Panc1 (cell line): ENCODE results near the gene TTLL11. TPM values are rescaled to one million over a fixed set of nuclear protein-coding genes. Genes with fewer than 3 reads are reported as not detected.

ENCODE experiments used
- ATAC-seq: fragments of 200-7000 bp; cut with Tn5 transposase; 2 replicates; pipeline ENCODE4 v1.9.1; 2020; ENCODE audit warnings: mild to moderate bottlenecking, moderate library complexity
- BruUV-seq: library from RNA; stranded (reverse); fragments of 400-500 nt; replicated peaks from 2 replicates; lab custom pipeline; 2021; lab: Mats Ljungman, UMichigan
- CTCF ChIA-PET: fragments of 300-600 bp; sonication (Branson Sonifier 250); formaldehyde crosslinking; loops from one replicate; lab custom pipeline; 2022; ENCODE audit warnings: antibody characterized with exemption; lab: Charles Lee
- POLR2A ChIA-PET: fragments of 300-600 bp; sonication (Branson Sonifier 250); formaldehyde crosslinking; loops from one replicate; lab custom pipeline; 2022; ENCODE audit warnings: antibody characterized with exemption; lab: Charles Lee
- DNase-seq: peaks from one replicate; pipeline ENCODE4 v3.0.0-alpha.2; 2010; ENCODE audit warnings: low read depth, low spot score
- H3K27ac ChIP-seq: 2 replicates; pipeline ENCODE4 v1.5.1; 2011; ENCODE audit warnings: mild to moderate bottlenecking, low read length, inconsistent platforms
- H3K27me3 ChIP-seq: fragments of 200-500 bp; sonication (Bioruptor generic); 2 replicates; pipeline ENCODE4 v1.6.0; 2014; ENCODE audit warnings: low read length, inconsistent platforms; ENCODE audit not compliant: control insufficient read depth, insufficient read depth
- H3K36me3 ChIP-seq: fragments of 200-500 bp; sonication (Bioruptor generic); 2 replicates; pipeline ENCODE4 v1.5.1; 2014; ENCODE audit warnings: inconsistent platforms, mild to moderate bottlenecking, low read length, moderate library complexity; ENCODE audit not compliant: control insufficient read depth, insufficient read depth
- H3K4me1 ChIP-seq: 2 replicates; pipeline ENCODE4 v1.5.1; 2011; ENCODE audit warnings: inconsistent platforms, mild to moderate bottlenecking, low read length, moderate library complexity; ENCODE audit not compliant: control insufficient read depth, insufficient read depth
- H3K4me3 ChIP-seq, 2 experiments: 2 replicates each; pipeline ENCODE4 v1.5.1; 2011 to 2012; ENCODE audit warnings: low read depth in 2 of 2, low read length in 2 of 2, mild to moderate bottlenecking in 2 of 2, inconsistent platforms in 1 of 2, moderate library complexity in 1 of 2
- H3K9me3 ChIP-seq: fragments of 200-500 bp; sonication (Bioruptor generic); 2 replicates; pipeline ENCODE4 v1.5.1; 2014; ENCODE audit warnings: low read depth, mild to moderate bottlenecking, inconsistent platforms, low read length, moderate library complexity; ENCODE audit not compliant: control insufficient read depth, insufficient read depth
- POLR2AphosphoS5 ChIP-seq: IDR thresholded peaks from 2 replicates; pipeline ENCODE4 v1.6.1; 2012; ENCODE audit warnings: mild to moderate bottlenecking, low read depth, low read length, moderate library complexity
- SIN3A ChIP-seq: IDR thresholded peaks from 2 replicates; pipeline ENCODE4 v1.6.1; 2012; ENCODE audit warnings: low read depth, mild to moderate bottlenecking, low read length, moderate library complexity, borderline replicate concordance; ENCODE audit not compliant: insufficient read depth
- TCF7L2 ChIP-seq: IDR thresholded peaks from 2 replicates; pipeline ENCODE4 v1.6.1; 2011; ENCODE audit warnings: mild to moderate bottlenecking, low read depth, low read length, inconsistent platforms
- in situ Hi-C: cut with HindIII; loops from 2 replicates; pipeline ENCODE4 v1.10.0; 2016; ENCODE audit warnings: low sequenced_read_pairs, low pct_unique_long_range_greater_than_20kb
- intact Hi-C: fragments of 100-400 bp; cut with micrococcal nuclease; formaldehyde crosslinking; loops from one replicate; pipeline ENCODE4 v1.10.0; 2022; ENCODE audit not compliant: unreplicated experiment
- total RNA-seq: library from RNA; stranded (reverse); gene quantifications from one replicate; pipeline ENCODE4 v1.2.1, GENCODE V29; 2021; ENCODE audit not compliant: unreplicated experiment
- TF ChIP-seq, protein P1 (sequence below): fragments of 450-650 bp; IDR thresholded peaks from 2 replicates; pipeline ENCODE4 v1.5.1; 2017; ENCODE audit warnings: mild to moderate bottlenecking
- TF ChIP-seq, protein P2 (sequence below), 2 experiments: IDR thresholded peaks; 2 replicates each; pipeline ENCODE4 v1.6.1; 2011 to 2012; ENCODE audit warnings: low read depth in 2 of 2, control low read depth in 1 of 2, low read length in 1 of 2, mild to moderate bottlenecking in 1 of 2, moderate library complexity in 1 of 2; ENCODE audit not compliant: insufficient read depth in 1 of 2

TTLL11 gene
- total RNA-seq, 1 experiment from 2014 or later, result 1.1 TPM

DNA sequence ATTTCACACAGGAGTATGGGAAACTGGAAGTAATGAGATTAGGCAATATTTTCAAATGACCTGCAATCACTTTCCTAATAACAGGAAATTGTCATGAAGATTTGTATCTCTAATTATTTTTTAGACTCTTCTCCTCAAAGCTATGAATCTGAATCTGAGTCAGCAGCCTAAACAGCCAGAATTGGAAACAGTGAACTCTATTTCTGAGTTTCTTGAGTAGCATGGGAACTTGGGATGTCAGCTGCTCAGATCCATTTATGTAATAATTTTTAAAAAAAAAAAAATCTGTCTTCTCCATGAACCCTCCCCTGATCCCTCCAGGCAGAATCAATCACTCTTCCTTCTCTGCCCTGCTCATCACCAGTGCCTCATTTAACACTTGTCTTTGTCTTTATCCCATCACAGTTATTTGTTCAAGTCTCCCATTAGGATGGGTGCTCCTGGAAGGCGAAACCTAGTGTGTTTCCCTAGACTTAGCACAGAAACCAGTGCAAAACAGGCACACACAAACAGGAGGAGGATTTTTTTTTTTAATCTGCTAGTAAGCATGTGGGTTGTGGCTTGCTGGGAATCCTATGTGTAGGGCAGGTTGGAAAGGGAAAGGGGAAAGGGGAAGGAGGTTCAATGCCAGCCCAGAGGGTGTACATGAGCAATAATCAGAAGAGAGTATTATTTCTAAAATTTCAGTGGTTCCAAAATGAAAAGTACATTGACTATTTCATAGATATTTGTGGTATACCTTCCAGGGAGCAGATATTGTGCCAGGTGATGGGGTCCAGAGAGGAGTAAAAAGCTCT is 186.8 kb downstream of the TTLL11 start:
- no peak overlapping the region for H3K4me3 ChIP-seq
- POLR2A ChIA-PET, result no interaction called here
- no peaks in the 10 kb centered on the region for H3K4me1 ChIP-seq
- no peak for TF ChIP-seq SIN3A
- TF ChIP-seq, protein P1, sequence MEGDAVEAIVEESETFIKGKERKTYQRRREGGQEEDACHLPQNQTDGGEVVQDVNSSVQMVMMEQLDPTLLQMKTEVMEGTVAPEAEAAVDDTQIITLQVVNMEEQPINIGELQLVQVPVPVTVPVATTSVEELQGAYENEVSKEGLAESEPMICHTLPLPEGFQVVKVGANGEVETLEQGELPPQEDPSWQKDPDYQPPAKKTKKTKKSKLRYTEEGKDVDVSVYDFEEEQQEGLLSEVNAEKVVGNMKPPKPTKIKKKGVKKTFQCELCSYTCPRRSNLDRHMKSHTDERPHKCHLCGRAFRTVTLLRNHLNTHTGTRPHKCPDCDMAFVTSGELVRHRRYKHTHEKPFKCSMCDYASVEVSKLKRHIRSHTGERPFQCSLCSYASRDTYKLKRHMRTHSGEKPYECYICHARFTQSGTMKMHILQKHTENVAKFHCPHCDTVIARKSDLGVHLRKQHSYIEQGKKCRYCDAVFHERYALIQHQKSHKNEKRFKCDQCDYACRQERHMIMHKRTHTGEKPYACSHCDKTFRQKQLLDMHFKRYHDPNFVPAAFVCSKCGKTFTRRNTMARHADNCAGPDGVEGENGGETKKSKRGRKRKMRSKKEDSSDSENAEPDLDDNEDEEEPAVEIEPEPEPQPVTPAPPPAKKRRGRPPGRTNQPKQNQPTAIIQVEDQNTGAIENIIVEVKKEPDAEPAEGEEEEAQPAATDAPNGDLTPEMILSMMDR, result no peak
- TF ChIP-seq TCF7L2, result no peak
- TF ChIP-seq, protein P2, sequence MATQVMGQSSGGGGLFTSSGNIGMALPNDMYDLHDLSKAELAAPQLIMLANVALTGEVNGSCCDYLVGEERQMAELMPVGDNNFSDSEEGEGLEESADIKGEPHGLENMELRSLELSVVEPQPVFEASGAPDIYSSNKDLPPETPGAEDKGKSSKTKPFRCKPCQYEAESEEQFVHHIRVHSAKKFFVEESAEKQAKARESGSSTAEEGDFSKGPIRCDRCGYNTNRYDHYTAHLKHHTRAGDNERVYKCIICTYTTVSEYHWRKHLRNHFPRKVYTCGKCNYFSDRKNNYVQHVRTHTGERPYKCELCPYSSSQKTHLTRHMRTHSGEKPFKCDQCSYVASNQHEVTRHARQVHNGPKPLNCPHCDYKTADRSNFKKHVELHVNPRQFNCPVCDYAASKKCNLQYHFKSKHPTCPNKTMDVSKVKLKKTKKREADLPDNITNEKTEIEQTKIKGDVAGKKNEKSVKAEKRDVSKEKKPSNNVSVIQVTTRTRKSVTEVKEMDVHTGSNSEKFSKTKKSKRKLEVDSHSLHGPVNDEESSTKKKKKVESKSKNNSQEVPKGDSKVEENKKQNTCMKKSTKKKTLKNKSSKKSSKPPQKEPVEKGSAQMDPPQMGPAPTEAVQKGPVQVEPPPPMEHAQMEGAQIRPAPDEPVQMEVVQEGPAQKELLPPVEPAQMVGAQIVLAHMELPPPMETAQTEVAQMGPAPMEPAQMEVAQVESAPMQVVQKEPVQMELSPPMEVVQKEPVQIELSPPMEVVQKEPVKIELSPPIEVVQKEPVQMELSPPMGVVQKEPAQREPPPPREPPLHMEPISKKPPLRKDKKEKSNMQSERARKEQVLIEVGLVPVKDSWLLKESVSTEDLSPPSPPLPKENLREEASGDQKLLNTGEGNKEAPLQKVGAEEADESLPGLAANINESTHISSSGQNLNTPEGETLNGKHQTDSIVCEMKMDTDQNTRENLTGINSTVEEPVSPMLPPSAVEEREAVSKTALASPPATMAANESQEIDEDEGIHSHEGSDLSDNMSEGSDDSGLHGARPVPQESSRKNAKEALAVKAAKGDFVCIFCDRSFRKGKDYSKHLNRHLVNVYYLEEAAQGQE (IDR thresholded peaks at IDR 0.05; ENCODE audit: insufficient read depth in 1 of 2, low read depth in 2 of 2, low read length in 1 of 2), result no peak
- no peak for TF ChIP-seq POLR2AphosphoS5
- ATAC-seq, result no peak
- intact Hi-C loops, result no loop called here
- no peaks in the 10 kb centered on the region for H3K9me3 ChIP-seq
- H3K27ac ChIP-seq, result no peak overlapping the region
- no peak for DNase-seq
- no peaks in the 10 kb centered on the region for H3K36me3 ChIP-seq
- CTCF ChIA-PET, result no interaction called here
- in situ Hi-C loops, result no loop called here
- no peaks in the 10 kb centered on the region for H3K27me3 ChIP-seq
- no TSS peak for BruUV-seq

DNA sequence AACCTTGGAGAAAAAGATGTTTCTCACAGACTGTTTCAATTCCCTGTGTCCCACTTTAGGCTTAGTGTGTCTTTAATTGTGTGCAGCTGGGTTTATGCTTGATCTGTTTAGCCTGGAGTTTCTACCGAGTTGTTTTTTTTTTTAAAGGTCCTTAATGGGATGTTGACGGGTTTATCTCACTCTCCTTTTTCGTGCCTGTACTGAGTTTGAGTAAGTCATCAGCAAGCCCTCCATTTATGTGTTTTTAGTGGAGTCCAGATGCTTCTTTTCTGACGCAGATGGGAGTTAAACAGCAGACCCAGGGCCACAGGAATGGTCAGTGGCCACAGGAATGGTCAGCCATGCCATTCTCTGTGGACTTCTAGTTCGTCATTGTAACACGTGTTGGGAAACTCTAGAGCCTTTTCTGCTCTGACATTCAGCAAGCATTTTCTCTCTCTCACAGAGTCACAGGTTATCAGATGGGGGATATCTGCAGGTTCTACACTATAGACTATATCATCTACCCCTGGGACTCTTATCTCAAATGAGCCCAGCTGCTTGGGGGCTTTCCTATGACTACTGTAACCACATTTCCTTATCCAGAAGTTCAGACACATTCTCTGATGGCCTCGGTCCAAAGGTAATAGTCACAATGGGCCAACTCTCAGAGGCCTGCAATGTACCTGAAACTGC is 190.5 kb downstream of the TTLL11 start:
- no peaks in the 10 kb centered on the region for H3K36me3 ChIP-seq
- no peaks in the 10 kb centered on the region for H3K9me3 ChIP-seq
- no peak for ATAC-seq
- ChIA-PET CTCF (no interaction called here), POLR2A (no interaction called here)
- BruUV-seq, result no TSS peak
- H3K4me1 ChIP-seq, result no peaks in the 10 kb centered on the region
- H3K27me3 ChIP-seq, result no peaks in the 10 kb centered on the region
- in situ Hi-C loops, result no loop called here
- DNase-seq, result no peak
- intact Hi-C loops, result no loop called here
- no peak overlapping the region for H3K4me3 ChIP-seq
- H3K27ac ChIP-seq, result no peak overlapping the region
- TF ChIP-seq TCF7L2 (no peak), POLR2AphosphoS5 (no peak), SIN3A (no peak)
- TF ChIP-seq, protein P2 (IDR thresholded peaks at IDR 0.05; ENCODE audit: insufficient read depth in 1 of 2, low read depth in 2 of 2, low read length in 1 of 2), result no peak
- TF ChIP-seq, protein P1, result no peak
